K562 (cell line): ENCODE data around the gene UHRF1. TPM values are rescaled to one million over a fixed set of nuclear protein-coding genes. Genes with fewer than 3 reads are reported as not detected.

Experiments used
- HCFC1 ChIP-seq: IDR thresholded peaks from 2 replicates; pipeline ENCODE4 v1.6.1; 2012; ENCODE audit warnings: low read depth, low read length, improper control_type of control experiment
- HOMEZ ChIP-seq: fragments of 250-450 bp; sonication (Bioruptor Pico); IDR thresholded peaks from 2 replicates; pipeline ENCODE4 v1.4.0; 2020; ENCODE audit warnings: mild to moderate bottlenecking, moderate library complexity
- MBD1 ChIP-seq: fragments of 250-450 bp; sonication (Bioruptor Pico); IDR thresholded peaks from 2 replicates; pipeline ENCODE4 v1.8.0; 2022; ENCODE audit warnings: inconsistent platforms
- MED1 ChIP-seq: sonication (generic); formaldehyde crosslinking; IDR thresholded peaks from 2 replicates; pipeline ENCODE4 v1.8.1; 2023; ENCODE audit warnings: missing genetic modification reagents, borderline replicate concordance
- NCOA1 ChIP-seq: fragments of 450-650 bp; IDR thresholded peaks from 2 replicates; pipeline ENCODE4 v1.6.1; 2016; ENCODE audit warnings: low read depth
- NCOA4 ChIP-seq: fragments of 450-650 bp; IDR thresholded peaks from 2 replicates; pipeline ENCODE4 v1.6.1; 2018; ENCODE audit warnings: mild to moderate bottlenecking; ENCODE audit not compliant: partially characterized antibody
- RBM39 ChIP-seq: fragments of 200-400 bp; formaldehyde crosslinking; optimal IDR thresholded peaks from 2 replicates; pipeline ENCODE3; 2018; ENCODE audit warnings: low read depth, low read length
- RREB1 ChIP-seq: fragments of 250-450 bp; sonication (Bioruptor Pico); IDR thresholded peaks from 2 replicates; pipeline ENCODE4 v1.4.0; 2020
- SAP30 ChIP-seq: fragments of 200-600 bp; sonication (generic); IDR thresholded peaks from 2 replicates; pipeline ENCODE4 v1.6.1; 2012; ENCODE audit warnings: borderline replicate concordance, low read depth, mild to moderate bottlenecking, moderate library complexity, low read length, control low read depth, inconsistent platforms; ENCODE audit not compliant: insufficient read depth, poor library complexity, severe bottlenecking
- TFAM ChIP-seq: fragments of 250-450 bp; sonication (Bioruptor Pico); conservative IDR thresholded peaks from 2 replicates; pipeline ENCODE4 v1.5.0; 2021; ENCODE audit warnings: mild to moderate bottlenecking, moderate library complexity
- U2AF1 ChIP-seq: fragments of 200-400 bp; formaldehyde crosslinking; optimal IDR thresholded peaks from 2 replicates; pipeline ENCODE3; 2017; ENCODE audit warnings: mild to moderate bottlenecking, low read depth, low read length, moderate library complexity
- ZBTB7A ChIP-seq: IDR thresholded peaks from 2 replicates; pipeline ENCODE4 v1.6.1; 2011; ENCODE audit warnings: low read depth, mild to moderate bottlenecking, low read length, moderate library complexity, borderline replicate concordance; ENCODE audit not compliant: control insufficient read depth
- ZNF133 ChIP-seq: fragments of 250-450 bp; sonication (Bioruptor Pico); IDR thresholded peaks from 2 replicates; pipeline ENCODE4 v1.4.0; 2020; ENCODE audit warnings: mild to moderate bottlenecking
- ZNF518B ChIP-seq: fragments of 250-450 bp; sonication (Bioruptor Pico); IDR thresholded peaks from 2 replicates; pipeline ENCODE4 v1.5.0; 2021; ENCODE audit warnings: mild to moderate bottlenecking, moderate library complexity
- polyA plus RNA-seq, 8 experiments: library from polyadenylated mRNA; depleted of rRNA in 4 of 8; stranded (reverse) in 5 of 8; unstranded in 3 of 8; fragments of >200 nt; fragmentation: Nextera tagmentation in 2 of 8; fragmentation: Illumina TruSeq in 1 of 8; extraction: Ambion mirVana in 2 of 8; extraction: Trizol in 1 of 8; gene quantifications; 2 replicates each; pipeline versions ENCODE4 v1.2.1 to v1.2.3, GENCODE V29; 2011 to 2014; ENCODE audit warnings: inconsistent platforms in 1 of 8, missing spikeins in 1 of 8
- total RNA-seq, 7 experiments: library from RNA; depleted of rRNA in 6 of 7; stranded (reverse); fragments of >200 nt in 6 of 7; fragmentation: Illumina TruSeq in 2 of 7; extraction: Trizol in 2 of 7; gene quantifications; 2 replicates each; pipeline versions ENCODE4 v1.2.1 to v1.2.3, GENCODE V29; 2011 to 2021; ENCODE audit warnings: low replicate concordance in 1 of 7

The UHRF1 gene
- total and polyA plus RNA-seq, 9 of the 15 experiments (the other 6 are each of a cell fraction or from before 2014, with no cell fraction given) = 6.0 to 101 (median 30.9) TPM

GRCh38 chr19:4909156-4909896 lies at the start of gene UHRF1 (continued):
- TF ChIP-seq ZBTB7A (peak; percentile 79; the same call in 1 of the 2 replicates), ZNF133 (CRISPR knock-in tag) (no peak), U2AF1 (peak; percentile 41), MED1 (no peak), SAP30 (peak; percentile 67), NCOA1 (no peak), RBM39 (no peak), HCFC1 (no peak), ZNF518B (no peak), TFAM (CRISPR knock-in tag) (no peak), HOMEZ (CRISPR knock-in tag) (no peak), NCOA4 (no peak), MBD1 (CRISPR knock-in tag) (no peak), RREB1 (CRISPR knock-in tag) (no peak)
